GM12872 (cell line): Measurements from ENCODE around the gene STPG2.

Experiments
- CTCF ChIP-seq: IDR thresholded peaks from 3 replicates; pipeline ENCODE4 v1.5.1; 2011; ENCODE audit warnings: low read depth, mild to moderate bottlenecking, low read length, moderate library complexity; ENCODE audit not compliant: insufficient read depth

Gene STPG2

GRCh38 chr4:97866821-97867556, 276.3 kb downstream of the STPG2 start:
- no peak for TF ChIP-seq CTCF

- no peak for TF ChIP-seq CTCF
These were observed 292.2 kb downstream of the STPG2 start for GRCh38 chr4:97851115-97851514.

- no peak for TF ChIP-seq CTCF
These were observed 297.5 kb downstream of the STPG2 start for GRCh38 chr4:97845758-97846157.

GRCh38 chr4:97841512-97841911, 301.8 kb downstream of the STPG2 start:
- no peak for TF ChIP-seq CTCF

GRCh38 chr4:97836662-97837061, 306.6 kb downstream of the STPG2 start:
- no peak for TF ChIP-seq CTCF

GRCh38 chr4:97828646-97829045, 314.6 kb downstream of the STPG2 start:
- TF ChIP-seq CTCF: no peak

GRCh38 chr4:97819294-97819693, 324.0 kb downstream of the STPG2 start:
- TF ChIP-seq CTCF: no peak

- no peak for TF ChIP-seq CTCF
These were observed 330.5 kb downstream of the STPG2 start for GRCh38 chr4:97812768-97813167.
